ENCODE results near the gene SUPT20HL1. TPM values are rescaled to one million over a fixed set of nuclear protein-coding genes. Genes with fewer than 3 reads are reported as not detected.

SUPT20HL1 gene
- total and polyA plus RNA-seq, 12 donors, result 0.17 TPM; not detected in 11

GRCh38 chrX:24316111-24316510 is 44.3 kb upstream of the SUPT20HL1 start:
- Histone ChIP-seq H3K4me3 (no peak overlapping the region), H3K27me3 (peaks cover 15% of the 10 kb centered on the region), H3K36me3 (replicated peaks in 1 of 2) (no peaks in the 10 kb centered on the region), H3K9me3 (replicated peaks in 1 of 3) (no peaks in the 10 kb centered on the region), H3K27ac (no peak overlapping the region), H3K4me1 (replicated peaks in 1 of 2) (no peaks in the 10 kb centered on the region)
- TF ChIP-seq POLR2A (IDR thresholded peaks at IDR 0.05), result no peak
- TF ChIP-seq CTCF (IDR thresholded peaks at IDR 0.05), result no peak
- no peak for DNase-seq
- intact Hi-C loops (cut with DNase I), result no loop called here
- WGBS, 4 donors, result 53 to 92% (median 85%) methylated on average over 1 of the region's 1 CpG

- Histone ChIP-seq H3K36me3 (replicated peaks in 1 of 2) (no peaks in the 10 kb centered on the region), H3K4me1 (replicated peaks in 1 of 2) (no peaks in the 10 kb centered on the region), H3K27ac (no peak overlapping the region), H3K9me3 (replicated peaks in 1 of 3) (no peaks in the 10 kb centered on the region), H3K4me3 (no peak overlapping the region), H3K27me3 (peaks cover 25% of the 10 kb centered on the region)
- DNase-seq, result no peak
- no peak for TF ChIP-seq CTCF (IDR thresholded peaks at IDR 0.05)
- TF ChIP-seq POLR2A (IDR thresholded peaks at IDR 0.05), result no peak
- WGBS, 4 donors, result 9 to 35% (median 14%) methylated on average over 1 of the region's 1 CpG
- intact Hi-C loops (cut with DNase I), result no loop called here
Observed at GRCh38 chrX:24317567-24317966, 42.9 kb upstream of the SUPT20HL1 start.

- H3K27ac ChIP-seq, result no peak overlapping the region
- no peaks in the 10 kb centered on the region for H3K9me3 ChIP-seq (replicated peaks in 1 of 3)
- intact Hi-C loops (cut with DNase I), result no loop called here
- H3K27me3 ChIP-seq, result peaks cover 47% of the 10 kb centered on the region
- TF ChIP-seq POLR2A (IDR thresholded peaks at IDR 0.05), result no peak
- DNase-seq, result no peak
- no peak overlapping the region for H3K4me3 ChIP-seq
- no peaks in the 10 kb centered on the region for H3K4me1 ChIP-seq (replicated peaks in 1 of 2)
- 72 to 78% (median 77%) methylated on average over 4 of the region's 4 CpGs for WGBS, 4 donors
- H3K36me3 ChIP-seq (replicated peaks in 1 of 2), result no peaks in the 10 kb centered on the region
Observed at GRCh38 chrX:24321741-24322395, 38.6 kb upstream of the SUPT20HL1 start.

- Histone ChIP-seq H3K27me3 (peaks cover 36% of the 10 kb centered on the region), H3K36me3 (replicated peaks in 1 of 2) (no peaks in the 10 kb centered on the region), H3K4me3 (no peak overlapping the region), H3K27ac (no peak overlapping the region), H3K9me3 (replicated peaks in 1 of 3) (no peaks in the 10 kb centered on the region), H3K4me1 (replicated peaks in 1 of 2) (no peaks in the 10 kb centered on the region)
- WGBS, 4 donors, result 87 to 100% (median 100%) methylated on average over 1 of the region's 1 CpG; no CpG with 5 or more reads in 1 of the 4 donors
- no peak for DNase-seq
- intact Hi-C loops (cut with DNase I), result no loop called here
- TF ChIP-seq POLR2A (IDR thresholded peaks at IDR 0.05) (no peak), CTCF (IDR thresholded peaks at IDR 0.05) (no peak)
Observed at GRCh38 chrX:24325231-24325630, 35.2 kb upstream of the SUPT20HL1 start.

- peaks cover 12% of the 10 kb centered on the region for H3K27me3 ChIP-seq
- no peak overlapping the region for H3K4me3 ChIP-seq
- no peak overlapping the region for H3K27ac ChIP-seq
- WGBS, 4 donors, result 70 to 85% (median 71%) methylated on average over 4 of the region's 4 CpGs
- no peak for DNase-seq
- TF ChIP-seq POLR2A (IDR thresholded peaks at IDR 0.05) (no peak), CTCF (IDR thresholded peaks at IDR 0.05) (no peak)
- no peaks in the 10 kb centered on the region for H3K9me3 ChIP-seq (replicated peaks in 1 of 3)
- no peaks in the 10 kb centered on the region for H3K36me3 ChIP-seq (replicated peaks in 1 of 2)
- no peaks in the 10 kb centered on the region for H3K4me1 ChIP-seq (replicated peaks in 1 of 2)
- intact Hi-C loops (cut with DNase I), result no loop called here
Observed at GRCh38 chrX:24332878-24333277, 27.6 kb upstream of the SUPT20HL1 start.

All from adrenal gland (tissue), 12 donors.